ENCODE results near the gene CEP20. TPM values are rescaled to one million over a fixed set of nuclear protein-coding genes. Genes with fewer than 3 reads are reported as not detected.

CEP20 gene
- total RNA-seq, 1 experiment from 2014 or later: 94.3 TPM

- ChIA-PET POLR2A (interaction anchor here (0.6 kb wide), 1 partner anchor 13 kb away, joined by 6 read pairs; no protein-coding TSS in a partner anchor), CTCF (no interaction called here)
- DNase-seq (ENCODE audit: low read depth, low spot score) (no peak), ATAC-seq (peak; percentile 61)
- H3K27me3 ChIP-seq (ENCODE audit: control insufficient read depth, insufficient read depth, low read length): peaks cover 25% of the 10 kb centered on the region
- BruUV-seq (replicated peaks): no TSS peak
- intact Hi-C loops (cut with micrococcal nuclease; ENCODE audit: unreplicated experiment): no loop called here
- H3K36me3 ChIP-seq (ENCODE audit: control insufficient read depth, insufficient read depth, low read length): no peaks in the 10 kb centered on the region
- H3K4me1 ChIP-seq (ENCODE audit: control insufficient read depth, insufficient read depth, low read length): peaks cover 11% of the 10 kb centered on the region
- no peak for TF ChIP-seq TCF7L2 (IDR thresholded peaks at IDR 0.05; ENCODE audit: low read depth, low read length)
- TF ChIP-seq, protein P1, sequence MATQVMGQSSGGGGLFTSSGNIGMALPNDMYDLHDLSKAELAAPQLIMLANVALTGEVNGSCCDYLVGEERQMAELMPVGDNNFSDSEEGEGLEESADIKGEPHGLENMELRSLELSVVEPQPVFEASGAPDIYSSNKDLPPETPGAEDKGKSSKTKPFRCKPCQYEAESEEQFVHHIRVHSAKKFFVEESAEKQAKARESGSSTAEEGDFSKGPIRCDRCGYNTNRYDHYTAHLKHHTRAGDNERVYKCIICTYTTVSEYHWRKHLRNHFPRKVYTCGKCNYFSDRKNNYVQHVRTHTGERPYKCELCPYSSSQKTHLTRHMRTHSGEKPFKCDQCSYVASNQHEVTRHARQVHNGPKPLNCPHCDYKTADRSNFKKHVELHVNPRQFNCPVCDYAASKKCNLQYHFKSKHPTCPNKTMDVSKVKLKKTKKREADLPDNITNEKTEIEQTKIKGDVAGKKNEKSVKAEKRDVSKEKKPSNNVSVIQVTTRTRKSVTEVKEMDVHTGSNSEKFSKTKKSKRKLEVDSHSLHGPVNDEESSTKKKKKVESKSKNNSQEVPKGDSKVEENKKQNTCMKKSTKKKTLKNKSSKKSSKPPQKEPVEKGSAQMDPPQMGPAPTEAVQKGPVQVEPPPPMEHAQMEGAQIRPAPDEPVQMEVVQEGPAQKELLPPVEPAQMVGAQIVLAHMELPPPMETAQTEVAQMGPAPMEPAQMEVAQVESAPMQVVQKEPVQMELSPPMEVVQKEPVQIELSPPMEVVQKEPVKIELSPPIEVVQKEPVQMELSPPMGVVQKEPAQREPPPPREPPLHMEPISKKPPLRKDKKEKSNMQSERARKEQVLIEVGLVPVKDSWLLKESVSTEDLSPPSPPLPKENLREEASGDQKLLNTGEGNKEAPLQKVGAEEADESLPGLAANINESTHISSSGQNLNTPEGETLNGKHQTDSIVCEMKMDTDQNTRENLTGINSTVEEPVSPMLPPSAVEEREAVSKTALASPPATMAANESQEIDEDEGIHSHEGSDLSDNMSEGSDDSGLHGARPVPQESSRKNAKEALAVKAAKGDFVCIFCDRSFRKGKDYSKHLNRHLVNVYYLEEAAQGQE (IDR thresholded peaks at IDR 0.05; ENCODE audit: insufficient read depth in 1 of 2, low read depth in 2 of 2, low read length in 1 of 2): no peak
- no peak for TF ChIP-seq CTCF (IDR thresholded peaks at IDR 0.05)
- TF ChIP-seq SIN3A (IDR thresholded peaks at IDR 0.05; ENCODE audit: borderline replicate concordance, insufficient read depth, low read depth, low read length): no peak
- TF ChIP-seq POLR2AphosphoS5 (IDR thresholded peaks at IDR 0.05; ENCODE audit: low read depth, low read length): no peak
- no peak overlapping the region for H3K27ac ChIP-seq (ENCODE audit: low read length)
- no peaks in the 10 kb centered on the region for H3K9me3 ChIP-seq (ENCODE audit: control insufficient read depth, insufficient read depth, low read depth, low read length)
- H3K4me3 ChIP-seq (ENCODE audit: low read depth in 2 of 2, low read length in 2 of 2): peak overlapping the region; percentile 36 to 58
- in situ Hi-C loops (cut with HindIII; ENCODE audit: low pct_unique_long_range_greater_than_20kb, low sequenced_read_pairs): no loop called here
Measured at GRCh38 chr16:15857724-15858560, 30.5 kb downstream of the CEP20 start.

- intact Hi-C loops (cut with micrococcal nuclease; ENCODE audit: unreplicated experiment): no loop called here
- in situ Hi-C loops (cut with HindIII; ENCODE audit: low pct_unique_long_range_greater_than_20kb, low sequenced_read_pairs): no loop called here
- BruUV-seq (replicated peaks): no TSS peak
- H3K9me3 ChIP-seq (ENCODE audit: control insufficient read depth, insufficient read depth, low read depth, low read length): no peaks in the 10 kb centered on the region
- TF ChIP-seq, protein P1 (IDR thresholded peaks at IDR 0.05; ENCODE audit: insufficient read depth in 1 of 2, low read depth in 2 of 2, low read length in 1 of 2): no peak
- TF ChIP-seq CTCF (IDR thresholded peaks at IDR 0.05): no peak
- no peak for TF ChIP-seq SIN3A (IDR thresholded peaks at IDR 0.05; ENCODE audit: borderline replicate concordance, insufficient read depth, low read depth, low read length)
- TF ChIP-seq TCF7L2 (IDR thresholded peaks at IDR 0.05; ENCODE audit: low read depth, low read length): no peak
- TF ChIP-seq POLR2AphosphoS5 (IDR thresholded peaks at IDR 0.05; ENCODE audit: low read depth, low read length): no peak
- DNase-seq (ENCODE audit: low read depth, low spot score) (no peak), ATAC-seq (0 out of 2 replicates have a peak, but pooled peaks have one; percentile 35)
- no peak within 1 kb of the TSS for H3K27ac ChIP-seq (ENCODE audit: low read length)
- peak within 1 kb of the TSS; percentile 36 to 58 for H3K4me3 ChIP-seq (ENCODE audit: low read depth in 2 of 2, low read length in 2 of 2)
- H3K27me3 ChIP-seq (ENCODE audit: control insufficient read depth, insufficient read depth, low read length): peaks cover 25% of the 10 kb centered on the region
- ChIA-PET CTCF (no interaction called here), POLR2A (no interaction called here)
- H3K36me3 ChIP-seq (ENCODE audit: control insufficient read depth, insufficient read depth, low read length): no peaks in the 10 kb centered on the region
- peaks cover 11% of the 10 kb centered on the region for H3K4me1 ChIP-seq (ENCODE audit: control insufficient read depth, insufficient read depth, low read length)
Measured at GRCh38 chr16:15856901-15857698, 31.3 kb downstream of the CEP20 start, which contains the start of gene MYH11. TSS of gene MYH11 (minus strand) at chr16:15857028. CDS start at chr16:15838252, 18,776 bp downstream.
